ENCODE results near the gene ABITRAM. TPM values are rescaled to one million over a fixed set of nuclear protein-coding genes. Genes with fewer than 3 reads are reported as not detected.

ABITRAM gene
- total RNA-seq, 1 experiment from 2014 or later: 13.4 TPM

DNA sequence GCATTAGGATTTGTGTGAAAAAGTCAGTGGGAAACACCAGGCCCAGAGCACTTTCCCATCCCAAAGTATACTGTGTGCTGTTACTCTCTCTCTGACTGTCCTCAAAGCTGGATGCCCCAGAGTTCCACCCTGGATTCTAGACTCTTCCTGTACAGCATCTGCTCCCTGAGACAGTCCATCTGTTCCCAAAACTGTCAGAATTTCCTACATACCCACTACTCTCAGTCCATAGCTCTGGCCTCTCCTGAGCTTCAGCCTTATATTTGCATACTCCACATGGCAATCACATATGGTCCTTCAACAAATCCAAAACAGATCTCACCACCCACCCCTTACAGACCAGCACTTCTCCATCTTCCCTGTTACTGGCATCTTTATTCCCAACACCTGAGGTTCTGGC is 9.7 kb upstream of the ABITRAM start:
- no peak for ATAC-seq
- no peaks in the 10 kb centered on the region for H3K27me3 ChIP-seq (ENCODE audit: insufficient read depth, low read length)
- no peak for TF ChIP-seq EZH2 (IDR thresholded peaks at IDR 0.05)
- TF ChIP-seq POLR2A (IDR thresholded peaks at IDR 0.05; ENCODE audit: borderline replicate concordance, extremely low read depth, insufficient read depth, insufficient read length): no peak
- TF ChIP-seq RAD21 (IDR thresholded peaks at IDR 0.05; ENCODE audit: low read depth): no peak
- TF ChIP-seq SIN3A (IDR thresholded peaks at IDR 0.05; ENCODE audit: low read depth): no peak
- TF ChIP-seq, protein P1, sequence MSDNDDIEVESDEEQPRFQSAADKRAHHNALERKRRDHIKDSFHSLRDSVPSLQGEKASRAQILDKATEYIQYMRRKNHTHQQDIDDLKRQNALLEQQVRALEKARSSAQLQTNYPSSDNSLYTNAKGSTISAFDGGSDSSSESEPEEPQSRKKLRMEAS (IDR thresholded peaks at IDR 0.05): no peak
- TF ChIP-seq POLR2AphosphoS5 (IDR thresholded peaks at IDR 0.05; ENCODE audit: low read depth, low read length): no peak
- no peak for TF ChIP-seq ZFX (IDR thresholded peaks at IDR 0.05)
- TF ChIP-seq TCF7L2 (IDR thresholded peaks at IDR 0.05; ENCODE audit: borderline replicate concordance, extremely low read depth, insufficient read depth, insufficient read length): no peak
- no peak for TF ChIP-seq CBX3 (IDR thresholded peaks at IDR 0.05; ENCODE audit: low read depth)
- TF ChIP-seq SRF (IDR thresholded peaks at IDR 0.05; ENCODE audit: low read depth): no peak
- TF ChIP-seq CEBPB (IDR thresholded peaks at IDR 0.05; ENCODE audit: low read depth): no peak
- TF ChIP-seq, protein P2, sequence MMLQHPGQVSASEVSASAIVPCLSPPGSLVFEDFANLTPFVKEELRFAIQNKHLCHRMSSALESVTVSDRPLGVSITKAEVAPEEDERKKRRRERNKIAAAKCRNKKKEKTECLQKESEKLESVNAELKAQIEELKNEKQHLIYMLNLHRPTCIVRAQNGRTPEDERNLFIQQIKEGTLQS (IDR thresholded peaks at IDR 0.05): no peak
- TF ChIP-seq, protein P3, sequence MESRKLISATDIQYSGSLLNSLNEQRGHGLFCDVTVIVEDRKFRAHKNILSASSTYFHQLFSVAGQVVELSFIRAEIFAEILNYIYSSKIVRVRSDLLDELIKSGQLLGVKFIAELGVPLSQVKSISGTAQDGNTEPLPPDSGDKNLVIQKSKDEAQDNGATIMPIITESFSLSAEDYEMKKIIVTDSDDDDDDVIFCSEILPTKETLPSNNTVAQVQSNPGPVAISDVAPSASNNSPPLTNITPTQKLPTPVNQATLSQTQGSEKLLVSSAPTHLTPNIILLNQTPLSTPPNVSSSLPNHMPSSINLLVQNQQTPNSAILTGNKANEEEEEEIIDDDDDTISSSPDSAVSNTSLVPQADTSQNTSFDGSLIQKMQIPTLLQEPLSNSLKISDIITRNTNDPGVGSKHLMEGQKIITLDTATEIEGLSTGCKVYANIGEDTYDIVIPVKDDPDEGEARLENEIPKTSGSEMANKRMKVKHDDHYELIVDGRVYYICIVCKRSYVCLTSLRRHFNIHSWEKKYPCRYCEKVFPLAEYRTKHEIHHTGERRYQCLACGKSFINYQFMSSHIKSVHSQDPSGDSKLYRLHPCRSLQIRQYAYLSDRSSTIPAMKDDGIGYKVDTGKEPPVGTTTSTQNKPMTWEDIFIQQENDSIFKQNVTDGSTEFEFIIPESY (IDR thresholded peaks at IDR 0.05; ENCODE audit: extremely low read depth, insufficient replicate concordance, low read length): no peak
- TF ChIP-seq YY1 (IDR thresholded peaks at IDR 0.05; ENCODE audit: extremely low read depth, insufficient replicate concordance, low read depth, low read length): no peak
- no peak for TF ChIP-seq ELF1 (IDR thresholded peaks at IDR 0.05; ENCODE audit: borderline replicate concordance, low read depth)
- TF ChIP-seq, protein P4, sequence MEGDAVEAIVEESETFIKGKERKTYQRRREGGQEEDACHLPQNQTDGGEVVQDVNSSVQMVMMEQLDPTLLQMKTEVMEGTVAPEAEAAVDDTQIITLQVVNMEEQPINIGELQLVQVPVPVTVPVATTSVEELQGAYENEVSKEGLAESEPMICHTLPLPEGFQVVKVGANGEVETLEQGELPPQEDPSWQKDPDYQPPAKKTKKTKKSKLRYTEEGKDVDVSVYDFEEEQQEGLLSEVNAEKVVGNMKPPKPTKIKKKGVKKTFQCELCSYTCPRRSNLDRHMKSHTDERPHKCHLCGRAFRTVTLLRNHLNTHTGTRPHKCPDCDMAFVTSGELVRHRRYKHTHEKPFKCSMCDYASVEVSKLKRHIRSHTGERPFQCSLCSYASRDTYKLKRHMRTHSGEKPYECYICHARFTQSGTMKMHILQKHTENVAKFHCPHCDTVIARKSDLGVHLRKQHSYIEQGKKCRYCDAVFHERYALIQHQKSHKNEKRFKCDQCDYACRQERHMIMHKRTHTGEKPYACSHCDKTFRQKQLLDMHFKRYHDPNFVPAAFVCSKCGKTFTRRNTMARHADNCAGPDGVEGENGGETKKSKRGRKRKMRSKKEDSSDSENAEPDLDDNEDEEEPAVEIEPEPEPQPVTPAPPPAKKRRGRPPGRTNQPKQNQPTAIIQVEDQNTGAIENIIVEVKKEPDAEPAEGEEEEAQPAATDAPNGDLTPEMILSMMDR (IDR thresholded peaks at IDR 0.05 in 2 of 3, conservative IDR thresholded peaks at IDR 0.05 in 1 of 3; ENCODE audit: borderline replicate concordance in 1 of 3, insufficient read depth in 1 of 3, low read depth in 2 of 3, low read length in 2 of 3): no peak
- no peak for TF ChIP-seq SP1 (IDR thresholded peaks at IDR 0.05; ENCODE audit: low read depth)
- TF ChIP-seq EZH2phosphoT487 (IDR thresholded peaks at IDR 0.05; ENCODE audit: borderline replicate concordance): no peak
- TF ChIP-seq ZNF274 (IDR thresholded peaks at IDR 0.05; ENCODE audit: low read depth, low read length): no peak
- no peak for TF ChIP-seq FOSL1 (IDR thresholded peaks at IDR 0.05; ENCODE audit: low read depth)
- no peak overlapping the region for H2AFZ ChIP-seq (ENCODE audit: low read depth, low read length, poor library complexity, severe bottlenecking)
- no peak overlapping the region for H3K4me3 ChIP-seq (replicated peaks in 1 of 2; ENCODE audit: low read depth in 1 of 2, low read length in 2 of 2)
- H3K4me2 ChIP-seq (ENCODE audit: low read length): no peak overlapping the region
- intact Hi-C loops (cut with micrococcal nuclease): no loop called here
- H3K27ac ChIP-seq (ENCODE audit: low read depth, low read length): no peak overlapping the region
- ChIA-PET POLR2A (no interaction called here), CTCF (no interaction called here), RAD21 (ENCODE audit: low non-redundant PET in 1 of 2, low total read pairs in 2 of 2, uncharacterized antibody in 2 of 2, unreplicated experiment in 2 of 2) (no interaction called here)
- H3K9ac ChIP-seq (ENCODE audit: low read length): no peak overlapping the region
- H3K36me3 ChIP-seq (ENCODE audit: control insufficient read depth in 1 of 2, insufficient read depth in 2 of 2, low read length in 2 of 2): peaks cover 29 to 30% of the 10 kb centered on the region in 2 experiments
- no peaks in the 10 kb centered on the region for H3K9me3 ChIP-seq (ENCODE audit: control insufficient read depth in 1 of 2, insufficient read depth in 1 of 2, low read depth in 1 of 2, low read length in 2 of 2)
- no peaks in the 10 kb centered on the region for H4K20me1 ChIP-seq (ENCODE audit: insufficient read depth)
- BruUV-seq (replicated peaks): no TSS peak
- no peaks in the 10 kb centered on the region for H3K9me2 ChIP-seq (ENCODE audit: insufficient read depth)
- H3K4me1 ChIP-seq (ENCODE audit: control insufficient read depth in 1 of 2, insufficient read depth in 2 of 2, low read length in 2 of 2): no peaks in the 10 kb centered on the region
- no peak for DNase-seq (ENCODE audit: low read depth, low spot score)
- no peaks in the 10 kb centered on the region for H3K79me2 ChIP-seq (ENCODE audit: insufficient read depth, low read length)

All from HCT116 (cell line).